GM19351 (cell line): ENCODE data around the gene ZSCAN2.
A peak's percentile ranks its signal among the peaks of the same experiment; 100 is the strongest.
"Not testable (repeated sequence)": the region's sequence is repeated elsewhere in the genome, so short reads cannot be mapped to it uniquely, and the experiment has no call there.

Experiments used
- ATAC-seq: cut with Tn5 transposase; IDR thresholded peaks from one replicate; pipeline ENCODE4 v1.9.1; 2021; ENCODE audit warnings: mild to moderate bottlenecking, moderate library complexity; ENCODE audit not compliant: unreplicated experiment

ZSCAN2 gene

DNA sequence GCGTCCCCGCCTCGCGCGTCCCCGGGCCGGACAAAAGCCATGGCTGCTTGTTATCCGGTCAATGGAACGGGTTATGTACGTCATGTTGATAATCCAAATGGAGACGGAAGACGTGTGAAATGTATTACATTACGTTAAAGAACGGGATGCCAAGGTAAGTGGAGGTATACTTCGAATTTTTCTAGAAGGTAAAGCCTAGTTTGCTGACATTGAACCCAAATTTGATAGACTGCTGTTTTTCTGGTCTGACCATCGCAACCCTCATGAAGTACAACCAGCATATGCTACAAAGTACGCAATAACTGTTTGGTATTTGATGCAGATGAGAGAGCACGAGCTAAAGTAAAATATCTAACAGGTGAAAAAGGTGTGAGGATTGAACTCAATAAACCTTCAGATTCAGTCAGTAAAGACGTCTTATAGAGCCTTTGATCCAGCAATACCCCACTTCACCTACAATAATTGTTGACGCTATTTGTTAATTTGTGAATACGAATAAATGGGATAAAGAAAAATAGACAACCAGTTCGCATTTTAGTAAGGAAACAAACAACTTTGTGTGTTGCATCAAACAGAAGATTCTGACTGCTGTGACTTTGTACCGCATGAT lies 33.5 kb downstream of the ZSCAN2 start:
- ATAC-seq = no peak

DNA sequence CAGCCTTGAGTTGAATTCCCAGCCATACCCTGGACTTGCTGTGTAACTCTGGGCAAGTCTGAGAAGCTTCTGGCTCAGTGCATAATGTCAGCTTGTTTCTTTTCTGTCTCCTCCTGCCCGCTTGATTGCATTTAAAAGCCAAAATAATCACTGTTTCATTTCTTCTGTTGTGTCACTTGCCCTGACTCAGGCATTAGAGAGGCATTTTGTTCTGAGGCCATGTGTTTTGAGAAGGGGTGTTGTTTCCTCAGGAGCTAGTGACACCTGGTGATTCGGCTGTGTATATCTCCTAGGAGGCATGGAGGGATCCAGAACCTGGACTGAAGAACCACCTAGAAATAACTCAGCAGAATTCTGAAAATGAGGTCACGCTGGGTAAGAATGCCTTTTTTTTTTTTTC lies 37.3 kb downstream of the ZSCAN2 start:
- no peak for ATAC-seq

DNA sequence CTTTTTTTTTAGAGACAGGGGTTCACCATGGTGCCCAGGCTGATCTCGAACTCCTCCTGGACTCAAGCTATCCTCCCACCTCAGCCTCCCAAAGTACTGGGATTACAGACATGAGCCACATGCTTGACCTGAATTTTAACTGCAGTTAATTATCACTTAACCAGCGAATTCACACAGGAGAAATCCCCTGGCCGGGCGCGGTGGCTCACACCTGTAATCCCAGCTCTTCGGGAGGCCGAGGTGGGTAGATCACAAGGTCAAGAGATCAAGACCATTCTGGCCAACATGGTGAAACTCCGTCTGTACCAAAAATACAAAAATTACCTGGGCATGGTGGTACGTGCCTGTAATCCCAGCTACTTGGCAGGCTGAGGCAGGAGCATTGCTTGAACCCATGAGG lies 41.1 kb downstream of the ZSCAN2 start:
- ATAC-seq = not testable (repeated sequence)

DNA sequence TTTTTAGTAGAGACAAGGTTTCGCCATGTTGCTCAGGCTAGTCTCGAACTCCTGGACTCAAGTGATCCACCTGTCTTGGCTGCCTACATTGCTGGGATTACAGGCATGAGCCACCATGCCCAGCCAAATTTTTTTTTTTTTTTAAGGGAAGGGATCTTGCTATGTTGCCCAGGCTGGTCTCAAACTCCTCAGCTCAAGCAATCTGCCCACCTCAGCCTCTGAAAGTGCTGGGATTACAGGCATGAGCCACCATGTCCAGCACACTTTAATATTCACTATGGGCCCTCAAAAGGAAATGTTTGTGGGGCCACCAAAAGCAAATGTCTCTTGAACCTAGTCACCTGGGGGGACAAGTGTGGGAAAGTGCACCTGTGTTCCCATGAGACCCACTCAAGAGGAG lies 41.8 kb downstream of the ZSCAN2 start:
- not testable (repeated sequence) for ATAC-seq

DNA sequence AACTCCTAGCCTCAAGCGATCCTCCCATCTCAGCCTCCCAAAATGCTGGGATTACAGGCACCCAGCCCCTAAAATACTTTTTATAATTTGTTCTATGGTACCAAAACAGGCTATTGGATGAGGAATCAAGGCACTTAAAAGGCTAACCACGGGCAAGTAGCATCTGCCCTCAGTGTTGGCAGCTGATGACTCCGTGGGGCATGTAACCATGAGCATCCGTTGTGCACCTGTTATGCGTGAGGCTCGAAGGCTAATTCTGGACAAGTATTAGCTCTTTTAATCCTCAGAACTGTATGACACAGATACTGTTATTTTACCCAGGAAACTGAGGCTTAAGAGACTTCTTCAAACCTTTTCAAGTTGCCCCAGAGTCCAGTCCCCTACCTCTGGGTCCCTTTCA lies 43.0 kb downstream of the ZSCAN2 start:
- ATAC-seq = no peak

DNA sequence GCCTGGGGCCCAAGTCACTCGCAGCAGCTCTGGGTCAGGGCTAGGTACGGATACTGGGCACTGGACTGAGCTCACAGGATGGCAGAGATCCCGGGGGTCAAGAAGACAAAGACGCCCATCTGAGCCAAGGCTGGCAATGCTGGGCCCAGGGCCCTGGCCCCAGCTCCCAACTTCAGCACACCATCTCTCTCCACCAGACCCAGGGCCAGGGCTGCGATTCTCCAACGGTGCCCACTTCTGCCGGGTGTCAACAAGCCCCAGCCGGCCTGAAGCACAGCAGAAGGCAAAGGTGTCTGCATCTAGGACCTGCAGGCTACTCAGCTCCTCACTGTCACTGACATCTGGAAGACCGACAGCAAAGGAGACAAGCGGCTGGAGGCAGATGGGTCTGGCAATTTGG lies 44.7 kb downstream of the ZSCAN2 start:
- no peak for ATAC-seq

DNA sequence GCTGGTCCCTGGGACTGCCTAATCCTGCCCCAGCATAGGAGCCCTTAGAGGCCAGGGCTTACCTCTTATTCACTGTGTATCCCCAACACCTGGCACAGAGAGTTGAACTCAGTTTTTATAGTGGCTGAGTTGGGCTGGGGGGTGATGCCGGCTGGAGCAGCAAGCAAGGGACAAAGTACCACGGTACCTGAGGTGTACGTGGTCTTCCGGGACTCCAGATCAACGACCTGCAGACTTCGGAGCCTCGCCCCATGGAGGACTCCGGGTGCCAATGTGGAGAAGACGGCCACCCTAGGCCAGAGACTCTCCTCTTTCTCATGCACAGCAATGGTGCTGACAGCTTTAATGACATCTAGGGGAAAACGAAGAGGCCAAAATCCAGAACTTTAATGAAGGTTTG lies 45.2 kb downstream of the ZSCAN2 start:
- ATAC-seq = no peak

DNA sequence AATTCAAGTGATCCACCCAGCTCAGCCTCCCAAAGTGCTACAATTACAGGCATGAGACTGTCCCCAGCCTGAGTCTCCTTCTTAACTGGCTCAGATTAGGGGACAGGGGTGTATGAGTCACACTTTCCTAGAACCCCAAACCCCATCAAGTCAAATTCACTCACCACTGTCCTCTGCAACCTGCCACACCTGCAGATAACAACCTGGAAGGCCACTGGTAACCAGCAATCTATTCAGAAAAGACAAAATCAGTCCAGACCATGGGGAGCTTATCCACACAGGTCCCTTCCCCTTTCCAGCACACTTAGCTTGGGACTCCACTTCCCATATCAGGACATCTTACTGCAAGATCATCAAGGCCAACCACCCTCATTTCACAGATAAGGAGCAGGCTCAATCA lies 46.9 kb downstream of the ZSCAN2 start:
- no peak for ATAC-seq

DNA sequence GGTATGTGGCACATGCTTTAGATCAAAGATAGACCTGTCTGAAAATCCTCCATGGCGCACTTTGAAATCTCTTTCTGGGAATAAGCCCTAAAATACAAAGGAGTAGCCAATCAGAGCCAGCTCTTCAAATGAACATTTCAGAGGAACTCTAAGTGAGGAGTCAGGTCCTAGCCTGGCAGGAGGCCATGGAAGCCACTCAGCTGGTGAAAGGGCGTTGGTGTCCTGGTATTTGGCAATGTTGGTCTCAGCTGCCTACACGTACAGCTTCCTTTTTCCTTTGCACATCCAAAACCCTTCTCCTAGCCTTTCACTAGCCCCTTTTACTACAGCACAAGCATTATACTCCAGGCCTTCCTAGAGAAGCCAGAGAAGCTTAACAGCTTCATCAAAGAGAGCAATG lies 47.7 kb downstream of the ZSCAN2 start:
- no peak for ATAC-seq

DNA sequence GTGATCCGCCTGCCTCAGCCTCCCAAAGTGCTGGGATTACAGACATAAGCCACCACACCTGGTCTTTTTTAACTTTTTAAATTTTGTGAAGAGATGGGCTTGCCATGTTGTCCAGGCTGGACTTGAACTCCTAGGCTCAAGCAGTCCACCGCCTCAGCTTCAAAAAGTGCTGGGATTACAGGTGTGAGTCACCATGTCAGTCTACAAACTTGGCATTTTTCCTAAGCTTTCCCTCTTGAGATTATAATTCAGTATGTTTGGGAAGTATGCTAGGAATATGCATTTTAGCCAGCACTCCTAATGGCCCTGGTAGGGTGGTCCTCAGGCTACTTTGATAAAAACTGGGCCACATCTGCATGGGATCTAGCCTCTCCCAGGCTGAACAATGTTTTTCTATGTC lies 48.9 kb downstream of the ZSCAN2 start:
- no peak for ATAC-seq

DNA sequence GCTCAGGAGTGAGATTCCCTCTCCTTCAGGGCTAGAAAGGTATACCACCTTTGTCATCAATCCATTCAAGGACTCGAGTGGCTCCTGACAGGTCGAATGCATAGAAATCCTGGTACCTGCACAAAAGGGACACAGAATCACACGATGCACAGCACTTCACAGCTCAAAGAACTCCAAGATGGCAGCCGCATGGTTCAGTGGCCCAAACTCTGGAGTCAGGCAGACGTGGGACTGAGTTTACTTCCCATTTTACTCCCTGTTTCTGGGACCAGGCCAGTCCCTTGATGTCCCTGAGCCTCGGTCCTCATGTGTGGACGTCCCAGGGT lies 52.7 kb downstream of the ZSCAN2 start:
- ATAC-seq = no peak

DNA sequence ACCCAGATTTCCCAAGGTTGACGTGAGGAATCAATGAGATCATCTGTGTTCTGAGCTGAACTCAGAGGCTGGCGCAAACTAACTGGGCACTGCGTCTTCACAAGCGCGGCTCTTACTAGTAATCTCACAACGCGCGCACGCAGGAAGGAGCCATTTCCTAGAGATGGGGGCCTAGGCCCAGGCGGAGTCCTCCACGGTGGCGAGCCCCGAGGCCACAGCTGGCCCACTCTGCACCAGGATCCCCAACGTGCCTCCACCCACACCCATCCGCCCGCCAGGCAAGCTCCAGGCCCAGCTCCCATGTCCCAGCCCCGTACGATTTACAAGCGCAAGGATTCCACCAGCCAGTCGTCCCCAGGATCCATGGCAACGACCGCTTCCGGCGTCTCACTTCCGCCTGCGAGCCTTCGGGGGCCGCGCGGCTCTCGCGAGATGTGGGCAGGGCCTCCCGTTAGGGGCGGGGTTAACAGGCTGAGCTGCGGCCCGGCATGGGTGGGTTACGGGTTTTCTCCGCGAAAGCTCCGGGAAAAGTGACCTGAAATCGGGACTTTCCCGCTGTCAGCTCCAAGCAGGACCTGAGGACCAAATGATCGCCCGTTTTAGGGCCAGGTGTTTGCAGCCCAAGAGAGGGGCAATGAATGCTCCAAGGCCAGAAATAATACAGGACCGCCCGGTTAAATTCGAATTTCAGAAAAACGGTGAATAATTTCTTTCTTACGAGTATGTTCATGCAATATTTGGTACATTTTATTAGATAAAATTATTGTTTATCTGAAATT lies 53.3 kb downstream of the ZSCAN2 start, which contains the start of gene WDR73:
Gene WDR73, minus strand, starts transcription at position 374 of the 779 bp plus-strand sequence. Its CDS starts 9 bp downstream, at position 365.
- ATAC-seq = peak; percentile 84

DNA sequence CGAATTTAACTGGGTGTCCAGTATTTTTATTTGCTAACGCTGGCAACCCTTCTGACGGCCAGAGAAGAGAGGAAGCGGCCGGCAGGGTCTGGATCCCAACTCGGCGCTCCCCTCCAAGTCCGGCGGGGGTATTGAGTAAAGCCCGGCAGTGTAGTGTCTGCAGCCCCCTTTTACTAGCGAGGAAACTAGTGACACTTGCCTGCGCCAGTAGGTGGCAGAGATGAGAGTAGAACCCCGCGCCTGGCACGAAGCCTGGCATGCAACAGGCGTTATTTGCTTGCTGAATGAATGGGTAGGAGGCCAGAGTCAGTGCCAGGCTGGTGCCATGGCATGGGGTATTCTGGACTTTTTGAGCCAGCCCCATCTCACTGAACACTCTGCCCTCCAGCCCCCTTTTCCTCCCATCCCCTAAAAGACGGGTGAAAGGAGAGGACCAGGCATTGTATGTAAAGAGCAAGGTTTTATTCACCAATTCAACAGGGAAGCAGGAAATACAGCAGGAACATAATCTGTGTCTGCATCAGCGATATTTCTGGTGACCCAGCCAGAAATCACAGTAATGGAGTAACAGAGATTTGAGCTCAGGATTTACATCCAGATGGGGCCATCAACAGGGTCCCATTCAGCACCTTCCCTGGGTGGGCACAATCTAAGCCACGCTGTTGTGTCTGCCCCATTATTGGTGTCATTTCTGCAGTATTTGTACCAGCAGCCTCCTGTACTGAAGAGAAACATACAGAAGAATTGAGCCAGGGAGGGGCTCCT lies 54.1 kb downstream of the ZSCAN2 start:
- ATAC-seq = peak; percentile 34

DNA sequence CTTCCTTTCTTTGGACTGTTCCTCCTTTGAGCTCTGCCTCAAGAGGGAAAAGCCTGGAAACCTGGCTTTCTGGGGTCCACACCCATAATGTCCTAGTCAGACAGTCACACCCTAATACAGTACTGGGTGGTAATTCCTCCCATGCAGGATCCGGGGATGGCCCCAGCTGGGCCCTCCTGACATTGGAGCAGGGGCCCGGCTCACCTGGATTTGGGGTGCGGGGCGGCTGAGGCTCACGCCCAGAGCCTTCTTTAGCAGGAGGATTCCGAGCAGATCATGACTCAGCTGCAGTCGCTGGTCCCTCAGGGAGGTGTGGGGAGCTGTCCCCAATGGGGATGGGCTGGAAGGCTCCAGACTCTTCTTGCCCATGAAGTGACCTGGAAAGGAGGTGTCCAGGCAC lies 56.2 kb downstream of the ZSCAN2 start:
- ATAC-seq = no peak

DNA sequence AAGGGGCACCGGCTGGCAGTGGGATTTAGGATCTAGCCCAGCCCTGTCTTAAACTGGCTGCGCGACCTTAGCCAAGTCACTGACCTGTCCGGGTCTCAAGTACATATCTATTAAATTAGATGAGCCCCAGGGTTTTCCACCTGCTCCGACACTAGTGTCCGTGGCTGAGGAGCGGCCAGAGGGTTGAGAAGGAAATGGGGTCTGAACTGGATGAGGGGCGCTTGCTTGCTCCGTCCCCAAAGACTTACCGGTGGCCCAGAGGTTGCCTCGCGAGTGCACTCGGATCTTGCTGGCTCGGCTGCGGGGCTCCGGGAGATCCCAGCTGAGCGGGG lies 56.9 kb downstream of the ZSCAN2 start:
- peak; percentile 2 for ATAC-seq

DNA sequence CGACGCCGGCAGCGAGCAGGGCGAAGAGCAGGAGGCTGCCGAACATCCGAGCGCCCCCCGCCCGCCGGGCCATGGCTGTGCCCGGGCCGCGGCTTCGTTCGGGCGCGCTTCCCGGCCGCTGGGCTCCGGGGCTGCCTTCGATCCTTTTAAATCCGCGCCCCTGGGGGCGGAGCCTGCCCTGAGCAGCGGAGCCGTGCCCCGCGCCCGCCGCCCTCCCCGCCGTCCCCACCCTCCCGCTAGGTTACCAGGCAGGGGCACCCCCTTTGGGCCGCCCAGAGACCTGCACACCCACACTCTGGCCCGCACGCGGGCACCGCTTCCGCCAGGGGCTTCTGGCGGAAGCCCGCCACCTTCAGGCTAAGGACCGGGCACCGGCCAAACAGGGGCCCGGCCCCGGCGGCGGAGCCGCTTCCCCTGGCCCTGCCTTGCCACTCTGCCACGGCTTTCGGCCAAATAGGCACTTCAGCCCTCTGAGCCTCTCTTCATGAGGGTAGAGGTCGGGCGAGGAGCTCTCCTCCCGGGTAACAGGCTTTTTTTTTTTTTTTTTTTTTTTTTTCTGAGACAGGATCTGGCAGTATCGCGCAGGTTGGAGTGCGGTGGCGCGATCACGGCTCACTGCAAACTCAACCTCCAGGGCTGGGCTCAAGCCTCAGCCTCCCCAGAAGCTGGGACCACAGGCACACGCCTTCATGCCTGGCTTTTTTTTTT lies 57.4 kb downstream of the ZSCAN2 start, which contains the start of gene NMB:
Gene NMB, minus strand, starts transcription at position 120 of the 708 bp plus-strand sequence. Its CDS starts 47 bp downstream, at position 73.
- peak; percentile 55 for ATAC-seq

DNA sequence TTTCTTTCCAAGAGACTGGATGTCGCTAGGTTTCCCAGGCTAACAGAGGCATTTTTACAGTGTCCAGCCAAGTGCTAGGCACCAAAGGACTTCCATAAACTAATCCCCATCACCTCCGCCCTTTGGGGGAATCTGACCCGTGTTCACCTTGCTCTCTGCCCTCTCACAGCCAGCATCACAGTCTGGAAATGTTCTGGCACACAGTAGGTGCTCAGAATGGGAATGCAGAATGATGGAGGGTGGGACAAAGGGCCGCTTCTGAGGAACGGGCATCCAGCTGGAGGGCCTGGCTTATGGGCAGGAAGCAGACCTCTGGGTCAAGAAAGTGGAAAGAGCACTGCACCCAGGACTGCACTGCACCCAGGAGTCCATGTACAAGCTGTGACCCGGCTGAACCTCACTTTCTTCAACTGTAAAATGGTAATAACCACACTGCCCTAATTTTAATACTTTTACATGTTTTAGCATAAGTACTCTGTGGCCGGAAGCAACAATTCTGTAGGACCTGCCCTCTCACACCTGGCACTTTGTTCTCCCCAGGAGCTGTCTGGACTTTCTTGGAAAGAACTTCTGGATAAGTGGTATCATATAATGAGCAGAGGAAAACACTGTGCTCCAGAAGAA lies 58.1 kb downstream of the ZSCAN2 start:
- ATAC-seq = no peak

DNA sequence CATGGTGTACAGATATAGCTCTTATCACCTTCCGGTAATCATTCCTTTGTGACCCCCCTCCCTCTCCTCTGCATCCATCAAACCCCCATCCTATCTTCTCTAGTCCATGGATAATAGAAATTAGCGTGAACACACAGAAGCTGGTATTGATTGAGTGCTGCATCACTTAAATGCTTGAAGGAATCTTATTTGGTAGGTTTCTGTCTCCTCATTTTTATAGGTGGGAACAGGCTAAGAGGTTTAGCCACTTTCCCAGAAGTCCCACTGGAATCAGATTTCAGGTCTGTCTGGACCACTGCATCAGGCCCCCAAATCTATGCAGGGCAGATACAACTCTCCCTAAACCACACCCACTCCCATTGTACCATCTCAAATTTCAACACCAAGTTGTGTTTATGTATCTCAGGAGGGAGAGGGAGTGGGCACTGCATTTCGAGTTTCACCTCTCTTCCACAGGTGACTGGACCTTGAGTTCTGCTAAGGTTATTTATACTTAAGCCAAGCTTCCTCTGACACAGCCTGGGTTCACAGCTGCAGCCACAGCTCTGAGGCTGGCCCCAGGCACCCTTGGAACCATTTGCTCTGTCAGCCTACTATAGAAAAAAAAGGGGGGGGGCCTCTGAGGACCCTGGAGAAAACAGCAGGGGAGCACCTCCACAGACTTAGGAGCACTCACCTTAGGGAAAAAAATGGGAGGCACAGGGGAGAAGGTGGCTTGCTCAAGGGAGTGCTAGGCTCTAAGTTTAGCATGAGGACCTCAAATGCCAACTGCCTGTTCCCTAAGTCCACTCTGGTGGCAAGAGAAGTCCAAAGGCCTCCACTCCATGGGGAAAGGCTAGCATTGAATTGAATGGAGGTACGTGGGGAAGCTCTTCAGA lies 59.3 kb downstream of the ZSCAN2 start:
- no peak for ATAC-seq

DNA sequence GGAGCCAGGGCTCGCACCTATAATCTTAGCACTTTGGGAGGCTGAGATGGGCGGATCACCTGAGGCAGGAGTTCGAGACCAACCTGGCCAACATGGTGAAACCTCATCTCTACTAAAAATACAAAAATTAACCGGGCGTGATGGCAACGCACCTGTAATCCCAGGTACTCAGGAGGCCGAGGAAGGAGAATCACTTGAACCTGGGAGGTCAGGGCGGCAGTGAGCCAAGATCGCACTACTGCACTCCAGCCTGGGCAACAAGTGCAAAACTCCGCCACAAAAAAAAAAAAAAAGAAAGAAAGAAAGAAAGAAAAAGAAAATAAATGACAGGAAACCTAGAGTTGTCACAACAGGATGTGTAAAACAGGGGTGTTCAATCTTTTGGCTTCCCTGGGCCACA lies 60.2 kb downstream of the ZSCAN2 start:
- ATAC-seq = no peak

DNA sequence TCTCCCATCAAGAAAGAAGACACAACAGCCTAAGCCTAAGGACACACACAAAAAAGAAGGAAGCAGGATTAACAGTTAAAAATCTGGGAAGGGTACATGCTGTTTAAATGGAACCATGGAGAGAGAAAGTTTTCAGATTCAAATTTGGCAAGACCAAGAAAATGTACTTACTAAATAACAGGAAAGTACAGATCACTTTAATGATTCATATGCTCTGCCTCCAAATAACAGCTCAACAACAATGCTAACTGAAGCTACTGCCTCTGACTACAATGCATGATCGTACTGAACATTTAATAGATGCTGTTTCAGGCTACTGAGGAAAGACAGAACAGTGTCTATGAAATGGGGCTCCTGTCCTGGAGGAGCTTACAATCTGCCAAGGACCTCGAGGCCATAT lies 65.6 kb downstream of the ZSCAN2 start:
- no peak for ATAC-seq
